Neural progenitor cell (in vitro differentiated cells): ENCODE results near the gene OR2AG2. TPM values are rescaled to one million over a fixed set of nuclear protein-coding genes. Genes with fewer than 3 reads are reported as not detected.

Experiments
- DNase-seq: peaks from one replicate; pipeline ENCODE4 v3.0.0-alpha.2; 2016; ENCODE audit warnings: low spot score
- H2AFZ ChIP-seq: fragments of 200-600 bp; sonication (generic); replicated peaks from 2 replicates; pipeline ENCODE4 v1.6.1; 2016; ENCODE audit warnings: antibody characterized with exemption
- H3F3A ChIP-seq: fragments of 200-600 bp; sonication (generic); 2 replicates; pipeline ENCODE4 v1.6.1; 2016; ENCODE audit warnings: antibody characterized with exemption, low read depth
- H3K27ac ChIP-seq: fragments of 200-600 bp; sonication (generic); 2 replicates; pipeline ENCODE4 v1.5.1; 2016; ENCODE audit warnings: mild to moderate bottlenecking
- H3K27me3 ChIP-seq: fragments of 200-600 bp; sonication (generic); 2 replicates; pipeline ENCODE4 v1.6.1; 2016; ENCODE audit warnings: mild to moderate bottlenecking, moderate library complexity
- H3K36me3 ChIP-seq: fragments of 200-600 bp; sonication (generic); 2 replicates; pipeline ENCODE4 v1.5.1; 2016
- H3K4me1 ChIP-seq: fragments of 200-600 bp; sonication (generic); 2 replicates; pipeline ENCODE4 v1.6.1; 2016; ENCODE audit warnings: mixed run types
- H3K4me2 ChIP-seq: fragments of 200-600 bp; sonication (generic); 2 replicates; pipeline ENCODE4 v1.6.1; 2016
- H3K4me3 ChIP-seq: fragments of 200-600 bp; sonication (generic); 2 replicates; pipeline ENCODE4 v1.5.1; 2016
- H3K79me2 ChIP-seq: fragments of 200-600 bp; sonication (generic); 2 replicates; pipeline ENCODE4 v1.6.1; 2016; ENCODE audit warnings: low read depth
- H3K9ac ChIP-seq: fragments of 200-600 bp; sonication (generic); 2 replicates; pipeline ENCODE4 v1.6.1; 2016
- H3K9me3 ChIP-seq: fragments of 200-600 bp; sonication (generic); 2 replicates; pipeline ENCODE4 v1.5.1; 2016; ENCODE audit warnings: low read depth
- H4K20me1 ChIP-seq: fragments of 200-600 bp; sonication (generic); 2 replicates; pipeline ENCODE4 v1.6.1; 2016; ENCODE audit warnings: low read depth
- H3K27ac Mint-ChIP-seq: 3 replicates; pipeline ENCODE4 v1.8.0; 2021; ENCODE audit warnings: mixed read lengths
- H3K27me3 Mint-ChIP-seq: 2 replicates; pipeline ENCODE4 v1.8.0; 2022; ENCODE audit warnings: low read depth, mild to moderate bottlenecking, inconsistent platforms, moderate library complexity, mixed read lengths; ENCODE audit not compliant: insufficient read depth
- H3K36me3 Mint-ChIP-seq: 3 replicates; pipeline ENCODE4 v1.8.0; 2021; ENCODE audit warnings: mixed read lengths
- H3K4me1 Mint-ChIP-seq: 3 replicates; pipeline ENCODE4 v1.8.0; 2021; ENCODE audit warnings: mixed read lengths
- H3K4me3 Mint-ChIP-seq: 3 replicates; pipeline ENCODE4 v1.8.0; 2021; ENCODE audit warnings: mild to moderate bottlenecking, moderate library complexity, mixed read lengths
- H3K9me3 Mint-ChIP-seq: 3 replicates; pipeline ENCODE4 v1.8.0; 2020; ENCODE audit warnings: mixed read lengths
- EZH2 ChIP-seq: fragments of 200-600 bp; sonication (generic); IDR thresholded peaks from 2 replicates; pipeline ENCODE4 v1.6.1; 2017; ENCODE audit warnings: antibody characterized with exemption, mild to moderate bottlenecking, moderate library complexity
- EZH2phosphoT487 ChIP-seq: fragments of 200-600 bp; sonication (generic); IDR thresholded peaks from 2 replicates; pipeline ENCODE4 v1.6.1; 2017; ENCODE audit warnings: antibody characterized with exemption
- total RNA-seq: library from RNA; depleted of rRNA; stranded (reverse); fragments of >200 nt; gene quantifications from 2 replicates; pipeline ENCODE4 v1.2.3, GENCODE V29; 2015; ENCODE audit warnings: low replicate concordance
- TF ChIP-seq, protein P1 (sequence below): fragments of 200-600 bp; sonication (generic); IDR thresholded peaks from 2 replicates; pipeline ENCODE4 v1.5.1; 2017; ENCODE audit warnings: antibody characterized with exemption, mild to moderate bottlenecking

Gene OR2AG2
- total RNA-seq, 1 donor from 2014 or later = 0.36 TPM

DNA sequence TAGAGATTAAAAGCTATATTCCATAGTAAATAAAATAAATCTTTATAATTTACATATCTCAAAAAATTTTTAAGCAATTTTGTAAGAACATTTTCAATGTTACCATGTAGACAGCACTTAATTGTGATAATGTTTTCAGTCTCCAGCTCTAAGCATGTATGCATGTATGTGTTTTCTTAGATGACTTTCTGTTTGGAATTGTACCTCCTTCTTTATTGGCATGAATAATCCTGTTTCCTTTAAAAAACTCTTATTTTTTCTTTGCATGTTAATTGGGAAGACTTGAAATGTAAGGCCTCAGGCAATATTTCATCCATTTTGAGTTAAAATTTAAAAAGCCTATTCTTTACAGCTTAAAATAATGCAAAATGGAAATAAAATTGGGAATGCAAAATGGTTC, 9.1 kb upstream of the OR2AG2 start:
- Mint-ChIP-seq H3K9me3 (no peaks in the 10 kb centered on the region), H3K4me3 (no peak overlapping the region), H3K36me3 (no peaks in the 10 kb centered on the region), H3K27ac (no peak overlapping the region), H3K4me1 (peaks cover 2% of the 10 kb centered on the region), H3K27me3 (peaks cover 3% of the 10 kb centered on the region)
- Histone ChIP-seq H3K9me3 (no peaks in the 10 kb centered on the region), H3K79me2 (no peaks in the 10 kb centered on the region), H3K4me3 (no peak overlapping the region), H2AFZ (no peak overlapping the region), H3K36me3 (no peaks in the 10 kb centered on the region), H3K27me3 (no peaks in the 10 kb centered on the region), H3K9ac (no peak overlapping the region), H3K4me1 (no peaks in the 10 kb centered on the region), H3F3A (no peaks in the 10 kb centered on the region), H4K20me1 (no peaks in the 10 kb centered on the region), H3K27ac (no peak overlapping the region), H3K4me2 (no peak overlapping the region)
- no peak for TF ChIP-seq EZH2
- no peak for TF ChIP-seq EZH2phosphoT487
- TF ChIP-seq, protein P1, sequence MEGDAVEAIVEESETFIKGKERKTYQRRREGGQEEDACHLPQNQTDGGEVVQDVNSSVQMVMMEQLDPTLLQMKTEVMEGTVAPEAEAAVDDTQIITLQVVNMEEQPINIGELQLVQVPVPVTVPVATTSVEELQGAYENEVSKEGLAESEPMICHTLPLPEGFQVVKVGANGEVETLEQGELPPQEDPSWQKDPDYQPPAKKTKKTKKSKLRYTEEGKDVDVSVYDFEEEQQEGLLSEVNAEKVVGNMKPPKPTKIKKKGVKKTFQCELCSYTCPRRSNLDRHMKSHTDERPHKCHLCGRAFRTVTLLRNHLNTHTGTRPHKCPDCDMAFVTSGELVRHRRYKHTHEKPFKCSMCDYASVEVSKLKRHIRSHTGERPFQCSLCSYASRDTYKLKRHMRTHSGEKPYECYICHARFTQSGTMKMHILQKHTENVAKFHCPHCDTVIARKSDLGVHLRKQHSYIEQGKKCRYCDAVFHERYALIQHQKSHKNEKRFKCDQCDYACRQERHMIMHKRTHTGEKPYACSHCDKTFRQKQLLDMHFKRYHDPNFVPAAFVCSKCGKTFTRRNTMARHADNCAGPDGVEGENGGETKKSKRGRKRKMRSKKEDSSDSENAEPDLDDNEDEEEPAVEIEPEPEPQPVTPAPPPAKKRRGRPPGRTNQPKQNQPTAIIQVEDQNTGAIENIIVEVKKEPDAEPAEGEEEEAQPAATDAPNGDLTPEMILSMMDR = no peak
- no peak for DNase-seq

DNA sequence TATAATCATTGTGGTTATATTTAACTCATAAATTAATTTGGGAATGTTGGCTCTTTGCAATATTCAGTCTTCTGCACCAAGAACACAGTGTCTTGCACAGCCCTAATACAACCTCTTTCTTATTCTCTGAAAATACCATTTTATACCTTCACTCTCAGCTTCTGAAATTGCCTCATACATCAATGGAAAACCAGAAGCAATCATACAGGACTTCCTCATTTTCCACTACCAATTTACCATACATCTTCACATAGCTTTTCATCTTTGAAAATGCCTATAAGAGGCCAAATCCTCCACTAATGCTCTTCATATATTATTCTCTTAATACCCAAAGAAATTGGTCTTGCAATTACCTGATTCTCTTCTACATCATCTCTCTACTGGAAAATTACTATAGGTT, 6.7 kb upstream of the OR2AG2 start:
- no peak overlapping the region for H3K27ac ChIP-seq
- H3K36me3 Mint-ChIP-seq = no peaks in the 10 kb centered on the region
- H3K4me1 Mint-ChIP-seq = peaks cover 2% of the 10 kb centered on the region
- H3K9me3 Mint-ChIP-seq = no peaks in the 10 kb centered on the region
- no peak overlapping the region for H3K9ac ChIP-seq
- no peak overlapping the region for H3K4me2 ChIP-seq
- H4K20me1 ChIP-seq = no peaks in the 10 kb centered on the region
- no peaks in the 10 kb centered on the region for H3K79me2 ChIP-seq
- no peak for DNase-seq
- no peaks in the 10 kb centered on the region for H3K27me3 Mint-ChIP-seq
- TF ChIP-seq EZH2phosphoT487 (no peak), EZH2 (no peak)
- TF ChIP-seq, protein P1 = no peak
- no peak overlapping the region for H3K4me3 ChIP-seq
- H3K9me3 ChIP-seq = no peaks in the 10 kb centered on the region
- no peaks in the 10 kb centered on the region for H3F3A ChIP-seq
- no peaks in the 10 kb centered on the region for H3K27me3 ChIP-seq
- no peak overlapping the region for H3K4me3 Mint-ChIP-seq
- no peak overlapping the region for H3K27ac Mint-ChIP-seq
- H3K4me1 ChIP-seq = no peaks in the 10 kb centered on the region
- no peaks in the 10 kb centered on the region for H3K36me3 ChIP-seq
- no peak overlapping the region for H2AFZ ChIP-seq

DNA sequence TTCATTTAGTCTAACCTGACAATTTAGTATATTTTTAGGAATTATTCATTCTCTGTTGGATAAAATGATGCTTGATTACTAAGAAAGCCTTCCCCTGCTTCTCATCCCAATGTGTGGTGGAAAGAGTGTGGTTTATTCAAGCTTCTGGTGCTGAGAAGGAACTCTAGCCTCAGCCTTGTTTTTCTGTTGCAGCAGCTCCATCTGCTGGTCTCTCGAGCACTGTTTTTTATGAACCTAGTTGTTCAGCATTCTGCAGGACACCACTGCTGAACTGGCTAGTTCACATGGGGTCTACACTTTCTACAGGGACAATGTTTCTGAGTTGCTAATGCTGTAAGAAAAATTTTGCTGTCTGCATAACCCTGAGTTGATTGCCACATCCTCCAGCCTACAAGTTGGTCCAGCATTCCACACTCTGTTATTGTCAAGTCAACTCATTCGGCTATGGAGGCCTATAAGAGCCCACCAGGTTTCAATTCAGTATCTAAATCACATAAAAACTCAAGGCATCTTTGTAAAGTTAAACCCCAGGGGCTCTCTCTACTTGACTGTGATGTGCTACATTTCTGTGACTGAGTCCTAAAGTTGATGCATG, 14.3 kb downstream of the OR2AG2 start:
- Histone ChIP-seq H2AFZ (no peak overlapping the region), H3K79me2 (no peaks in the 10 kb centered on the region), H3K4me1 (no peaks in the 10 kb centered on the region), H3K4me3 (no peak overlapping the region), H4K20me1 (no peaks in the 10 kb centered on the region), H3F3A (no peaks in the 10 kb centered on the region), H3K27ac (no peak overlapping the region), H3K9ac (no peak overlapping the region), H3K9me3 (no peaks in the 10 kb centered on the region), H3K27me3 (no peaks in the 10 kb centered on the region), H3K36me3 (no peaks in the 10 kb centered on the region), H3K4me2 (no peak overlapping the region)
- peak; percentile 70 for DNase-seq
- TF ChIP-seq EZH2phosphoT487 (no peak), EZH2 (no peak)
- TF ChIP-seq, protein P1 = peak; percentile 70
- Mint-ChIP-seq H3K9me3 (peaks cover 2% of the 10 kb centered on the region), H3K27me3 (no peaks in the 10 kb centered on the region), H3K4me3 (no peak overlapping the region), H3K27ac (no peak overlapping the region), H3K4me1 (no peaks in the 10 kb centered on the region), H3K36me3 (no peaks in the 10 kb centered on the region)
